OCI-LY7 (cell line): ENCODE measurements around the gene IDH3B. TPM values are rescaled to one million over a fixed set of nuclear protein-coding genes. Genes with fewer than 3 reads are reported as not detected.
A peak's percentile ranks its signal among the peaks of the same experiment; 100 is the strongest.

ENCODE experiments used
- BruUV-seq: library from RNA; stranded (reverse); fragments of 400-500 nt; replicated peaks from 2 replicates; lab custom pipeline; 2021; lab: Mats Ljungman, UMichigan
- CTCF ChIA-PET: fragments of 300-600 bp; sonication (Branson Sonifier 250); formaldehyde crosslinking; loops from one replicate; lab custom pipeline; 2022; ENCODE audit warnings: antibody characterized with exemption; ENCODE audit not compliant: unreplicated experiment; lab: Charles Lee
- POLR2A ChIA-PET: fragments of 300-600 bp; sonication (Branson Sonifier 250); formaldehyde crosslinking; loops from one replicate; lab custom pipeline; 2022; ENCODE audit warnings: antibody characterized with exemption; lab: Charles Lee
- DNase-seq: peaks from one replicate; pipeline ENCODE4 v3.0.0-alpha.2; 2015; ENCODE audit warnings: low spot score
- H2AFZ ChIP-seq: fragments of 200-600 bp; sonication (generic), shearing (Covaris generic); 2 replicates; pipeline ENCODE4 v1.6.1; 2014; ENCODE audit warnings: mild to moderate bottlenecking, antibody characterized with exemption, low read length, moderate library complexity
- H3K27ac ChIP-seq: fragments of 200-600 bp; sonication (generic); 2 replicates; pipeline ENCODE4 v1.5.1; 2014; ENCODE audit warnings: mixed run types, low read depth, mild to moderate bottlenecking, moderate library complexity, low read length, inconsistent platforms; ENCODE audit not compliant: poor library complexity, severe bottlenecking
- H3K36me3 ChIP-seq: fragments of 200-600 bp; sonication (generic); 2 replicates; pipeline ENCODE4 v1.6.1; 2014; ENCODE audit warnings: mild to moderate bottlenecking, antibody characterized with exemption, low read length, moderate library complexity, mixed read lengths; ENCODE audit not compliant: insufficient read depth
- H3K4me1 ChIP-seq: fragments of 200-600 bp; sonication (generic); 2 replicates; pipeline ENCODE4 v1.5.1; 2014; ENCODE audit warnings: mild to moderate bottlenecking, low read length; ENCODE audit not compliant: insufficient read depth, poor library complexity, severe bottlenecking
- H3K4me2 ChIP-seq: fragments of 200-600 bp; sonication (generic); 2 replicates; pipeline ENCODE4 v1.6.1; 2014; ENCODE audit warnings: mild to moderate bottlenecking, low read length
- H3K4me3 ChIP-seq: fragments of 200-600 bp; sonication (generic); 2 replicates; pipeline ENCODE4 v1.5.1; 2014; ENCODE audit warnings: mild to moderate bottlenecking, low read depth, low read length; ENCODE audit not compliant: poor library complexity, severe bottlenecking
- H3K79me2 ChIP-seq: fragments of 200-600 bp; sonication (generic); 2 replicates; pipeline ENCODE4 v1.6.1; 2016; ENCODE audit warnings: low read depth, mild to moderate bottlenecking, low read length, moderate library complexity, mixed read lengths; ENCODE audit not compliant: insufficient read depth
- H3K9me2 ChIP-seq: fragments of 200-600 bp; sonication (generic); 2 replicates; pipeline ENCODE4 v1.6.1; 2016; ENCODE audit warnings: mild to moderate bottlenecking, low read length, mixed read lengths; ENCODE audit not compliant: insufficient read depth
- H3K9me3 ChIP-seq: fragments of 200-600 bp; sonication (generic); 2 replicates; pipeline ENCODE4 v1.6.1; 2014; ENCODE audit warnings: mild to moderate bottlenecking, mixed run types, low read length, mixed read lengths
- H4K20me1 ChIP-seq: fragments of 200-600 bp; sonication (generic); 2 replicates; pipeline ENCODE4 v1.6.1; 2014; ENCODE audit warnings: mild to moderate bottlenecking, antibody characterized with exemption, low read length, moderate library complexity, mixed read lengths; ENCODE audit not compliant: insufficient read depth
- CTCF ChIP-seq: fragments of 200-600 bp; sonication (generic); conservative IDR thresholded peaks from 2 replicates; pipeline ENCODE4 v1.5.1; 2014; ENCODE audit warnings: mild to moderate bottlenecking, antibody characterized with exemption, low read length, moderate library complexity, mixed read lengths
- EZH2phosphoT487 ChIP-seq: fragments of 200-600 bp; sonication (generic); IDR thresholded peaks from 2 replicates; pipeline ENCODE4 v1.6.1; 2018; ENCODE audit warnings: low read depth, borderline replicate concordance, mild to moderate bottlenecking, mixed run types, antibody characterized with exemption, low read length, moderate library complexity, mixed read lengths
- intact Hi-C: fragments of 100-400 bp; cut with micrococcal nuclease; formaldehyde crosslinking; loops from one replicate; pipeline ENCODE4 v1.10.0; 2022; ENCODE audit not compliant: unreplicated experiment
- total RNA-seq, 2 experiments: library from RNA; depleted of rRNA in 1 of 2; stranded (reverse); fragments of >200 nt in 1 of 2; shearing (Covaris generic) in 1 of 2; gene quantifications; 2 replicates each; pipeline ENCODE4 v1.2.3, GENCODE V29; 2014 to 2022

The IDH3B gene
- total RNA-seq, 2 experiments from 2014 or later: 142 to 154 TPM

DNA sequence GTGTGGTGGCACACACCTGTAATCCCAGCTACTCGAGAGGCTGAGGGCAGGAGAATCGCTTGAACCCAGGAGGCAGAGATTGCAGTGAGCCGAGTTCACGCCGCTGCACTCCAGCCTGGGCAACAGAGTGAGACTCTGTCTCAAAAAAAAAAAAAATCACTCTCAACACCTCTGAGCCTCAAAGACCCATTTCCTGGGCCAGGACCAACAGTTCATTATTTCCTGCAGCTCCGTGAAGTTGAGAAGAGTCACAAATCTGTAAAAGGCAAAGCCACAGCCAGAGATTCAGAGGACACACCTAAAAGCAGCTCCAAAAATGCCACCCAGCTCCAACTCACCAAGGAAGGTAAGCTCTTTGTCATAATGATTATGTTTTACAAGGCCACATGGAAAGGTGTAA lies 26.8 kb downstream of the IDH3B start:
- H3K79me2 ChIP-seq: no peaks in the 10 kb centered on the region
- TF ChIP-seq EZH2phosphoT487 (no peak), CTCF (no peak)
- CTCF ChIA-PET: no interaction called here
- no peaks in the 10 kb centered on the region for H3K4me1 ChIP-seq
- POLR2A ChIA-PET: interaction anchor here (0.6 to 0.8 kb wide), 3 partner anchors 42 to 93 kb away, joined by 3 to 4 read pairs (median 3); no protein-coding TSS in a partner anchor
- no peak overlapping the region for H3K4me2 ChIP-seq
- intact Hi-C loops: no loop called here
- no peaks in the 10 kb centered on the region for H3K36me3 ChIP-seq
- H2AFZ ChIP-seq: no peak overlapping the region
- no TSS peak for BruUV-seq
- H3K9me2 ChIP-seq: no peaks in the 10 kb centered on the region
- no peaks in the 10 kb centered on the region for H4K20me1 ChIP-seq
- H3K9me3 ChIP-seq: no peaks in the 10 kb centered on the region
- no peak overlapping the region for H3K27ac ChIP-seq
- no peak overlapping the region for H3K4me3 ChIP-seq
- no peak for DNase-seq

DNA sequence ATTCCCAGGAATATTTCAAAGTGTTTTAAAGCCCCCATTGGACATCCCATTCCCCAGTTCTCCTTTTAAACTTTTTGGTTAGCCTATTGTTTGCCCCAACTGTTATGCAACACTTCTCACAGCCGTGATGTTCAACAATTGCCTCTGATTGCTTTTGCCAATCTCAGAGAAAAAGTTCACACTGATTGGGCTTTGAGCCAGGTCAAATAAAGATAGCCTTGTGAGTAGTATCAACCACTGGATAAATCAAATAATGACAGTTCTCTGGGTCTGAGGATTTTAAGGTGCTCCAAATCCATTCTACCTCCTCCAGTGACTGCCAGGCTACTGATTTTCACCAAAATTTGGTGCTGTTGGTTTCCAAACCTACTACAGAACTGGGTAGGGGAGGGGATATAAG lies 30.6 kb downstream of the IDH3B start:
- no peak overlapping the region for H3K4me3 ChIP-seq
- no peak overlapping the region for H3K27ac ChIP-seq
- H3K9me2 ChIP-seq: no peaks in the 10 kb centered on the region
- H3K79me2 ChIP-seq: no peaks in the 10 kb centered on the region
- no peaks in the 10 kb centered on the region for H3K36me3 ChIP-seq
- H3K4me2 ChIP-seq: no peak overlapping the region
- no peak for DNase-seq
- ChIA-PET CTCF (no interaction called here), POLR2A (no interaction called here)
- TF ChIP-seq CTCF: no peak
- no peak for TF ChIP-seq EZH2phosphoT487
- intact Hi-C loops: no loop called here
- no TSS peak for BruUV-seq
- H4K20me1 ChIP-seq: no peaks in the 10 kb centered on the region
- no peaks in the 10 kb centered on the region for H3K9me3 ChIP-seq
- H2AFZ ChIP-seq: no peak overlapping the region
- H3K4me1 ChIP-seq: no peaks in the 10 kb centered on the region

DNA sequence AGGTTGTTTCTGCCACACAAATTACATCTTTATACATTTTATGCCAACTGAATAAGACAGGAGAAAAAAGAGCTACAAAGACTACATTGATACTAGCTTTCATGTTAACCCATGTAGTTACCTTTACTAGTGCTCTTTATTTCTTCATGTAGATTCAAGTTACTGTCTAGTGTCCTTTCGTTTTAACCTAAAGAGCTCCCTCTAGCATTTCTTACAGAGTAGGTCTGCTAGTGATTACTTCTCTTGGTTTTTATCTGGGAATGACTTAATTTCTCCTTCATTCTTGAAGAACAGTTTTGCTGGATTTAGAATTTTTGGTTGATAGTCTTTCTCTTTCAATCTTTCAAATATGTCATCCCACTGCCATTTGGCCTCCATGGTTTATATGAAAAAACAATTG lies 32.8 kb downstream of the IDH3B start:
- Histone ChIP-seq H3K4me1 (no peaks in the 10 kb centered on the region), H3K9me3 (peaks cover 8% of the 10 kb centered on the region; the same call in 1 of the 2 replicates), H3K79me2 (no peaks in the 10 kb centered on the region), H3K27ac (no peak overlapping the region), H3K4me2 (no peak overlapping the region), H3K36me3 (no peaks in the 10 kb centered on the region), H3K4me3 (no peak overlapping the region), H2AFZ (no peak overlapping the region), H3K9me2 (no peaks in the 10 kb centered on the region), H4K20me1 (no peaks in the 10 kb centered on the region)
- POLR2A ChIA-PET: interaction anchor here (0.7 kb wide), 1 partner anchor 17 kb away, joined by 3 read pairs; no protein-coding TSS in a partner anchor
- CTCF ChIA-PET: no interaction called here
- no peak for DNase-seq
- TF ChIP-seq EZH2phosphoT487 (no peak), CTCF (peak; percentile 40; the same call in 1 of the 2 replicates)
- intact Hi-C loops: no loop called here
- no TSS peak for BruUV-seq
